ENCODE results near the gene CABP7. TPM values are rescaled to one million over a fixed set of nuclear protein-coding genes. Genes with fewer than 3 reads are reported as not detected.
A peak's percentile ranks its signal among the peaks of the same experiment; 100 is the strongest.

CABP7 gene
- polyA plus RNA-seq, 1 of the 3 experiments (the other 2 are of a cell fraction) = 0.72 TPM

GRCh38 chr22:29710193-29710592 is 9.6 kb upstream of the CABP7 start (continued):
- TF ChIP-seq, protein P1, sequence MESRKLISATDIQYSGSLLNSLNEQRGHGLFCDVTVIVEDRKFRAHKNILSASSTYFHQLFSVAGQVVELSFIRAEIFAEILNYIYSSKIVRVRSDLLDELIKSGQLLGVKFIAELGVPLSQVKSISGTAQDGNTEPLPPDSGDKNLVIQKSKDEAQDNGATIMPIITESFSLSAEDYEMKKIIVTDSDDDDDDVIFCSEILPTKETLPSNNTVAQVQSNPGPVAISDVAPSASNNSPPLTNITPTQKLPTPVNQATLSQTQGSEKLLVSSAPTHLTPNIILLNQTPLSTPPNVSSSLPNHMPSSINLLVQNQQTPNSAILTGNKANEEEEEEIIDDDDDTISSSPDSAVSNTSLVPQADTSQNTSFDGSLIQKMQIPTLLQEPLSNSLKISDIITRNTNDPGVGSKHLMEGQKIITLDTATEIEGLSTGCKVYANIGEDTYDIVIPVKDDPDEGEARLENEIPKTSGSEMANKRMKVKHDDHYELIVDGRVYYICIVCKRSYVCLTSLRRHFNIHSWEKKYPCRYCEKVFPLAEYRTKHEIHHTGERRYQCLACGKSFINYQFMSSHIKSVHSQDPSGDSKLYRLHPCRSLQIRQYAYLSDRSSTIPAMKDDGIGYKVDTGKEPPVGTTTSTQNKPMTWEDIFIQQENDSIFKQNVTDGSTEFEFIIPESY (IDR thresholded peaks at IDR 0.05; ENCODE audit: borderline replicate concordance, low read depth) = no peak
- TF ChIP-seq GABPA (IDR thresholded peaks at IDR 0.05; ENCODE audit: low read depth) (no peak), TAF1 (IDR thresholded peaks at IDR 0.05; ENCODE audit: borderline replicate concordance, low read depth, low read length) (no peak), JUND (IDR thresholded peaks at IDR 0.05) (no peak), RCOR1 (IDR thresholded peaks at IDR 0.05; ENCODE audit: low read length) (no peak), FOSL2 (IDR thresholded peaks at IDR 0.05; ENCODE audit: borderline replicate concordance, low read depth) (no peak), MAX (IDR thresholded peaks at IDR 0.05; ENCODE audit: low read depth) (no peak)
- TF ChIP-seq, protein P2, sequence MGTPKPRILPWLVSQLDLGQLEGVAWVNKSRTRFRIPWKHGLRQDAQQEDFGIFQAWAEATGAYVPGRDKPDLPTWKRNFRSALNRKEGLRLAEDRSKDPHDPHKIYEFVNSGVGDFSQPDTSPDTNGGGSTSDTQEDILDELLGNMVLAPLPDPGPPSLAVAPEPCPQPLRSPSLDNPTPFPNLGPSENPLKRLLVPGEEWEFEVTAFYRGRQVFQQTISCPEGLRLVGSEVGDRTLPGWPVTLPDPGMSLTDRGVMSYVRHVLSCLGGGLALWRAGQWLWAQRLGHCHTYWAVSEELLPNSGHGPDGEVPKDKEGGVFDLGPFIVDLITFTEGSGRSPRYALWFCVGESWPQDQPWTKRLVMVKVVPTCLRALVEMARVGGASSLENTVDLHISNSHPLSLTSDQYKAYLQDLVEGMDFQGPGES (IDR thresholded peaks at IDR 0.05; ENCODE audit: low read depth, low read length) = no peak
- TF ChIP-seq, protein P3, sequence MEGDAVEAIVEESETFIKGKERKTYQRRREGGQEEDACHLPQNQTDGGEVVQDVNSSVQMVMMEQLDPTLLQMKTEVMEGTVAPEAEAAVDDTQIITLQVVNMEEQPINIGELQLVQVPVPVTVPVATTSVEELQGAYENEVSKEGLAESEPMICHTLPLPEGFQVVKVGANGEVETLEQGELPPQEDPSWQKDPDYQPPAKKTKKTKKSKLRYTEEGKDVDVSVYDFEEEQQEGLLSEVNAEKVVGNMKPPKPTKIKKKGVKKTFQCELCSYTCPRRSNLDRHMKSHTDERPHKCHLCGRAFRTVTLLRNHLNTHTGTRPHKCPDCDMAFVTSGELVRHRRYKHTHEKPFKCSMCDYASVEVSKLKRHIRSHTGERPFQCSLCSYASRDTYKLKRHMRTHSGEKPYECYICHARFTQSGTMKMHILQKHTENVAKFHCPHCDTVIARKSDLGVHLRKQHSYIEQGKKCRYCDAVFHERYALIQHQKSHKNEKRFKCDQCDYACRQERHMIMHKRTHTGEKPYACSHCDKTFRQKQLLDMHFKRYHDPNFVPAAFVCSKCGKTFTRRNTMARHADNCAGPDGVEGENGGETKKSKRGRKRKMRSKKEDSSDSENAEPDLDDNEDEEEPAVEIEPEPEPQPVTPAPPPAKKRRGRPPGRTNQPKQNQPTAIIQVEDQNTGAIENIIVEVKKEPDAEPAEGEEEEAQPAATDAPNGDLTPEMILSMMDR (IDR thresholded peaks at IDR 0.05) = no peak

DNA sequence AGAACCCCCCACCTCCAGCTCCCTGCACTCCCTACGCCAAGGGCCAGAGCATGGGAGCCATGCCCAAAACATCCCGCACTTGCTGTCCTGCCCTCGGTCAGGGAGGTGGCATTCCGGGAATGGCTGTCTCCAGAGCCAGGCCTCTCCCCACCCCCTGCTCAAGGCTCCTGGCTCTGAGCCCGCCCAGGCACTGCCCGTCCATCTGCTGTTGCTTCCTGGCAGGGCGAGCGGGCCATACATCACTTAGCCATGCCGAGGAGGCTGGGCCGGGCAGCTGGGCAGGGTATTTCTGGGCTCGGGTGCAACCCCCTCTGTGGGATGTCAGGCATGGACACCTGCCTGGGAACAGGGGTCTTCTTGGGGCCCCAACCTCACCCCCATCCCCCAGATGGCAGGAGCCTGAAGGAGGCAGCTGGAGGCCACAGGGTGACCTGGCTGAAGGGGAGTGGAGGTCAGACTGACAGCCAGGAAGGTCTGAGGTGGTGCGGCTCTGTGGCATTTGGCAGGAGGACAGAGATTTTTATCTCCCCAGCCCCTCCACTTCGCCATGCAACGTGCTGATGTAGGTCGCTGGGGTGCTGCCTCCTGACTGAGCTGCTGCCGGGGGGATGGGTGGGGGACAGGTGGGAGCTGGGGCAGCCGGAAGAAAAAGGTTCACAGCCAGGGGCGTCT is 8.7 kb upstream of the CABP7 start:
- CTCF ChIA-PET = interaction anchor here (0.6 to 2.8 kb wide), 9 partner anchors 9 to 378 kb away, joined by 3 to 13 read pairs (median 5); no protein-coding TSS in a partner anchor
- 12% methylated on average over 11 of the region's 18 CpGs for WGBS (ENCODE audit: low lambda C conversion rate)
- Histone ChIP-seq H3K79me2 (ENCODE audit: insufficient read depth) (no peaks in the 10 kb centered on the region), H3K27me3 (ENCODE audit: insufficient read depth) (no peaks in the 10 kb centered on the region), H3K4me3 (ENCODE audit: low read depth in 2 of 2, low read length in 1 of 2) (peak overlapping the region in 1 of 2 experiments; percentile 17; a peak in 1 of 4 replicates), H3K9me2 (no peaks in the 10 kb centered on the region), H3K4me1 (ENCODE audit: control insufficient read depth in 1 of 2, insufficient read depth in 2 of 2, low read depth in 1 of 2, low read length in 1 of 2) (peaks cover 0 to 82% of the 10 kb centered on the region in 2 experiments; a peak in 1 of 4 replicates), H3K4me2 (no peak overlapping the region), H3K9me3 (no peaks in the 10 kb centered on the region), H3K27ac (ENCODE audit: low read depth in 2 of 2, low read length in 1 of 2) (peak overlapping the region in 1 of 2 experiments; percentile 97; a peak in 2 of 4 replicates), H4K20me1 (ENCODE audit: insufficient read depth) (no peaks in the 10 kb centered on the region), H2AFZ (ENCODE audit: low read depth) (no peak overlapping the region), H3K9ac (no peak overlapping the region), H3K36me3 (replicated peaks in 1 of 2; ENCODE audit: control insufficient read depth in 1 of 2, insufficient read depth in 2 of 2, low read length in 1 of 2) (no peaks in the 10 kb centered on the region), H3F3A (replicated peaks; ENCODE audit: insufficient read depth) (no peaks in the 10 kb centered on the region)
- POLR2A ChIA-PET = interaction anchor here (0.7 to 1.7 kb wide), 7 partner anchors 8 to 22 kb away, joined by 3 to 5 read pairs (median 4); partner anchors contain the start of gene CABP7
- peak; percentile 92 for DNase-seq
- TF ChIP-seq EP300 (IDR thresholded peaks at IDR 0.05; ENCODE audit: borderline replicate concordance in 1 of 2, low read depth in 1 of 2, low read length in 1 of 2) (peak in 1 of 2 experiments; percentile 53; a peak in 2 of 4 replicates), MAX (IDR thresholded peaks at IDR 0.05; ENCODE audit: low read depth) (no peak; the same call in 1 of the 2 replicates), GATA2 (CRISPR knock-in tag; IDR thresholded peaks at IDR 0.05) (peak; percentile 93), CHD2 (IDR thresholded peaks at IDR 0.05; ENCODE audit: low read length, partially characterized antibody) (peak; percentile 68), SMC3 (IDR thresholded peaks at IDR 0.05; ENCODE audit: low read depth, low read length) (no peak), MXI1 (IDR thresholded peaks at IDR 0.05; ENCODE audit: low read depth, low read length) (peak; percentile 58), SIN3A (IDR thresholded peaks at IDR 0.05; ENCODE audit: borderline replicate concordance, low read depth, low read length) (no peak), RAD21 (IDR thresholded peaks at IDR 0.05; ENCODE audit: low read length) (peak; percentile 17; the same call in 1 of the 2 replicates), PBX3 (IDR thresholded peaks at IDR 0.05) (peak; percentile 83), RCOR1 (IDR thresholded peaks at IDR 0.05; ENCODE audit: low read length) (peak; percentile 56; the same call in 1 of the 2 replicates), TCF12 (IDR thresholded peaks at IDR 0.05) (peak; percentile 69; the same call in 1 of the 2 replicates), FOXJ3 (CRISPR knock-in tag; IDR thresholded peaks at IDR 0.05) (peak; percentile 94)
- TF ChIP-seq, protein P4, sequence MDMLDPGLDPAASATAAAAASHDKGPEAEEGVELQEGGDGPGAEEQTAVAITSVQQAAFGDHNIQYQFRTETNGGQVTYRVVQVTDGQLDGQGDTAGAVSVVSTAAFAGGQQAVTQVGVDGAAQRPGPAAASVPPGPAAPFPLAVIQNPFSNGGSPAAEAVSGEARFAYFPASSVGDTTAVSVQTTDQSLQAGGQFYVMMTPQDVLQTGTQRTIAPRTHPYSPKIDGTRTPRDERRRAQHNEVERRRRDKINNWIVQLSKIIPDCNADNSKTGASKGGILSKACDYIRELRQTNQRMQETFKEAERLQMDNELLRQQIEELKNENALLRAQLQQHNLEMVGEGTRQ (IDR thresholded peaks at IDR 0.05; ENCODE audit: borderline replicate concordance, low read depth, low read length) = no peak
- TF ChIP-seq, protein P2 (IDR thresholded peaks at IDR 0.05; ENCODE audit: low read depth, low read length) = no peak
